T-helper 2 cell treated with Interferon-gamma antibody and Interleukin-4, amounts not matched to agents 5 μg/mL and 100 μg/mL, for 36 hours (primary cell): ENCODE results near the gene TLR1.

Source experiments
- DNase-seq: peaks from one replicate; pipeline ENCODE4 v3.0.0; 2021; ENCODE audit warnings: low spot score
- H3K27ac Mint-ChIP-seq: one replicate; pipeline ENCODE4 v1.8.0; 2021; ENCODE audit warnings: mild to moderate bottlenecking, mixed read lengths
- H3K27me3 Mint-ChIP-seq: one replicate; pipeline ENCODE4 v1.8.0; 2021; ENCODE audit warnings: low read depth, mixed read lengths
- H3K36me3 Mint-ChIP-seq: one replicate; pipeline ENCODE4 v1.8.0; 2021; ENCODE audit warnings: low read depth, mixed read lengths
- H3K4me1 Mint-ChIP-seq: one replicate; pipeline ENCODE4 v1.8.0; 2021; ENCODE audit warnings: low read depth, mixed read lengths
- H3K4me3 Mint-ChIP-seq: one replicate; pipeline ENCODE4 v1.8.0; 2022; ENCODE audit warnings: mild to moderate bottlenecking, moderate library complexity, mixed read lengths
- H3K9me3 Mint-ChIP-seq: one replicate; pipeline ENCODE4 v1.8.0; 2021; ENCODE audit warnings: mixed read lengths

TLR1 gene

DNA sequence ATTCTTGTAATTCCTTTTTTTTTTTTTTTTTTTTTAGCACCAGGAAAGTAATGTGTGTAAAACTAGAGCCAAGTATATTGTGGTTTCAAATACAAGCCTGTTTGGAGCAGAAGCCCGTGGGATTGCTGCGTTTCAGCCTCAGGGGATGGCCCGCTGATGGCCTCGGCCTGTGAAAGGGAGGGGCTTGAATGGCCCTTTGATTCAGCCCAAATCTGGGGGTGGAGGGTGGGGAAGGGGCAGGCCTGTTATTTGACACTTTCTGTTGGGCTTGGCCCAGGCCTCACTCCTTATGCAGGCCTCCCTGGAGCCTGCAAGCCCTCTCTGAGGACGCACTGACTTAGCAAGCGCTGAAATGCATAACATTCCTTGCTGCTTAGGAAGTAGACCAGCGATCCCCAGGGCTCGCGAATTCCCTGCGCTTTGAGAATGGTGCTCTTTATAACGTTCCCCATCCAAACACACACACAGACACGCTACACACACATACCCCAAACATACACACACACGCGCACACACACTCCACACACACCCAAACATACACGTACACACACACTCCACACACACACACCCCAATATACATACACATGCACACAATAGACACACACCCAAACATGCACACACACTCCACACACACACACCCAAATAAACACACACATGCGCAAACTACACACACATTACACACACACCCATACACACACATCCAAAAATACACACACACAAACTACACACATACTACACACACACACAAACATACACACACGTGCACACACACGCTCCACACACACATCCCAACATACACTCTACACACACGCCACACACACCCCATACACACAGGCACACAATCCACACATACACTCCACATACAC, 51.4 kb downstream of the TLR1 start:
- Mint-ChIP-seq H3K27me3 (no peaks in the 10 kb centered on the region), H3K36me3 (no peaks in the 10 kb centered on the region), H3K27ac (no peak overlapping the region), H3K4me3 (no peak overlapping the region), H3K9me3 (peaks cover 9% of the 10 kb centered on the region), H3K4me1 (peaks cover 12% of the 10 kb centered on the region)
- DNase-seq: no peak

DNA sequence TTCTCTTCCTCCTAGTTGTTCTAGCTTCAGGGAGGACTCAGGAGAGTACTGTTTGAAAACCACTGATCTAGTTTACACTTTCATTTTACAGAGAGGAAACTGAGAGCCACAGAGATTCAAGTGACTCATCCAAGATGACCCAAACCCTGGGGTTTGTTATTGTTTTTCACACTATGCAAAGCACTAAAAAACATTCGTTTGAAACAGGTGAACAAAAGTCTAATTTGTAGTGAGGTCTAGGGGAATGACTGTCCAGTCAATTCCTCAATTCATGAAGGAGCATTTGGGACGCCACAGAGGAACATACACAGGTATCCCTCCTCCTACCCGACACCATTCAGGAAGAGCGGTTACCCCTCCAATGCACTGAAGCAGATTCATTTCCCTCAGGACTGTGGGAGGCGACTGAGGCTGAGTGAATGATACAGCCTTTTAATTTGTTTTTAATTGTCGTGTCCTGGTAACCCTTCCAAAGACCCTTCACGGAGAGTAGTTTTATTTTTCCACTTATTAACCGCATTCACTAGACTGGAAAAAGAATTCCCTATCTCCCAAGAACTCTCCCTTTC, 52.1 kb downstream of the TLR1 start:
- Mint-ChIP-seq H3K9me3 (peaks cover 11% of the 10 kb centered on the region), H3K27me3 (no peaks in the 10 kb centered on the region), H3K27ac (peak overlapping the region; percentile 64), H3K36me3 (no peaks in the 10 kb centered on the region), H3K4me1 (peaks cover 12% of the 10 kb centered on the region), H3K4me3 (peak overlapping the region; percentile 24)
- peak; percentile 8 for DNase-seq

DNA sequence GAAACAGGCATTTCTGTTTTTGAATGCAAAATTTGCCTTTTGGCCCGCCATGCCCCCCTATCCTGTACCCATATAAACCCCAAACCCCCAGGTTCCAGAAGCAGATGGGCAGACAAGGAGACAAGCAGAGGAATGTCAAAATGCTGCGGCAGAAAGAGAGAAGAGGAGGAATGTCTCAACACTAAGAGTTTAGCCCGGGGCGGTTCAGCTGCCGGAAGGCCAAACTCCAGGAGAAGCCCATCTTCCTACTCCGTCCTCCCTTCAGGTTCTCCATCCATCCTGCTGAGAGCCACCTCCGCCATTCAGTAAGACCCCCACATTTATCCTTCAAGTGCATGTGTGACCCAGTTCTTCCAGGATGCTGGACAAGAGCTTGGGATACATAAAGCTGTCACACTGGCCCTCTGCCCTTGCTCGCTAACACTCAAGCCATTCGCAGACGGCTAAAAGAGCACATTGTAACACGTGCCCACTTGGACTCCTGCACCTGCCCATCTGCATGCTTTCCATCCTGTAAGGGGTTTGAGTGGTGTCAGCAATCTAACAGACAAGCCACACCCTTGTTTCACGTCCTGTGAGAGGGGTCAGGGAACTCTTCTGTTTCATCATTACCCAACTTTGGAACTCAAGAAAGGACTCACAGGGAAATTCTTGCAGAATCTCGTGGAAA, 53.1 kb downstream of the TLR1 start:
- DNase-seq: no peak
- H3K36me3 Mint-ChIP-seq: peaks cover 4% of the 10 kb centered on the region
- no peak overlapping the region for H3K4me3 Mint-ChIP-seq
- H3K4me1 Mint-ChIP-seq: peaks cover 12% of the 10 kb centered on the region
- H3K27ac Mint-ChIP-seq: no peak overlapping the region
- H3K27me3 Mint-ChIP-seq: no peaks in the 10 kb centered on the region
- peaks cover 20% of the 10 kb centered on the region for H3K9me3 Mint-ChIP-seq

DNA sequence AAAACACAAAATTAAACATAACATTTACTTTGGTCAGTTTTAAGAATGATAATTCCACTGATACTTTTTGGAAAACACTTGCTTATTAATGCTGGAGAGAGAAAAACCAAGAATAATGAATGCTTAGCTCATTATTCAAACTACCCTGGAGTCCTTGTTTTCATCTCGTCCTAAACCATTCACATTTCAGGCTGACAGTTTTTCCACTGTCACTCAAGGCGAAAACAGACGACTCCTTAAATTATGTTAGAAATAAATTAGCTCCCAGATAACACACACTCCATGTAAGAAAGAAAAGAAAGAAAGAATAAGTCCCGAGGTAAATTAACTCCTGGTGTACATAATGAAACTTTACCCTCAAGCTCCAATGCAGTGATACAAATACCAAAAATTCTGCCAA, 55.3 kb downstream of the TLR1 start:
- Mint-ChIP-seq H3K27me3 (no peaks in the 10 kb centered on the region), H3K4me3 (no peak overlapping the region), H3K36me3 (peaks cover 4% of the 10 kb centered on the region), H3K9me3 (peaks cover 21% of the 10 kb centered on the region), H3K27ac (no peak overlapping the region), H3K4me1 (peaks cover 12% of the 10 kb centered on the region)
- DNase-seq: no peak

DNA sequence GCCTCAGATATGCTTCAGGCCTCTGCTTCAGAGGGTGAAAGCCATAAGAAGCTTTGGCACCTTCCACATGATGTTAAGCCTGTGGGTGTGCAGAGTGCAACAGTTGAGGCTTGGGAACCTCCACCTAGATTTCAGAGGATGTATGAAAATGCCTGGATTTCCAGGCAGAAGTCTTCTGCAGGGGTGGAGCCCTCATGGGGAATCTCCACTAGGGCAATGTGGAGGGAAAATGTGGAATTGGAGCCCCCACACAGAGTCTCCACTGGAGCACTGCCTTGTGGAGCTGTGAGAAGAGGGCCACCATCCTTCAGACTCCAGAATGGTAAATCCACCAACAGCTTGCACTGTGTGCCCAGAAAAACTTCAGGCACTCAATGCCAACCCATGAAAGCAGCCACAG, 57.0 kb downstream of the TLR1 start:
- H3K27me3 Mint-ChIP-seq: peaks cover 6% of the 10 kb centered on the region
- DNase-seq: no peak
- H3K27ac Mint-ChIP-seq: no peak overlapping the region
- H3K36me3 Mint-ChIP-seq: peaks cover 4% of the 10 kb centered on the region
- peaks cover 21% of the 10 kb centered on the region for H3K9me3 Mint-ChIP-seq
- peaks cover 14% of the 10 kb centered on the region for H3K4me1 Mint-ChIP-seq
- H3K4me3 Mint-ChIP-seq: no peak overlapping the region
